Activated B cell treated with CpG ODN at 0.5 μM for 24 hours (primary cell): Measurements from ENCODE around the gene FAM53A. TPM values are rescaled to one million over a fixed set of nuclear protein-coding genes. Genes with fewer than 3 reads are reported as not detected.
A peak's percentile ranks its signal among the peaks of the same experiment; 100 is the strongest.

Experiments used
- ATAC-seq: fragments of 200-7000 bp; cut with Tn5 transposase; one replicate; pipeline ENCODE4 v1.10.0; 2021; ENCODE audit warnings: low read depth, mild to moderate bottlenecking, moderate library complexity
- CTCF ChIA-PET: fragments of 350-600 bp; sonication (Branson Sonifier 250); formaldehyde crosslinking; loops from one replicate; lab custom pipeline; 2021; ENCODE audit warnings: antibody characterized with exemption; lab: Charles Lee
- POLR2A ChIA-PET: fragments of 350-600 bp; sonication (Branson Sonifier 250); formaldehyde crosslinking; loops from one replicate; lab custom pipeline; 2021; ENCODE audit warnings: antibody characterized with exemption; lab: Charles Lee
- DNase-seq: peaks from one replicate; pipeline ENCODE4 v3.0.0; 2022
- H3K27ac Mint-ChIP-seq: one replicate; pipeline ENCODE4 v1.8.0; 2020; ENCODE audit warnings: mixed read lengths
- H3K27me3 Mint-ChIP-seq: one replicate; pipeline ENCODE4 v1.8.0; 2021; ENCODE audit warnings: mixed read lengths
- H3K36me3 Mint-ChIP-seq: one replicate; pipeline ENCODE4 v1.8.0; 2021; ENCODE audit warnings: low read depth, mixed read lengths
- H3K4me1 Mint-ChIP-seq: one replicate; pipeline ENCODE4 v1.8.0; 2021; ENCODE audit warnings: mixed read lengths
- H3K4me3 Mint-ChIP-seq: one replicate; pipeline ENCODE4 v1.8.0; 2020; ENCODE audit warnings: mild to moderate bottlenecking, mixed read lengths
- H3K9me3 Mint-ChIP-seq: one replicate; pipeline ENCODE4 v1.8.0; 2020; ENCODE audit warnings: mixed read lengths
- CTCF ChIP-seq: fragments of 200-600 bp; IDR thresholded peaks from one replicate; pipeline ENCODE4 v1.8.0; 2022; ENCODE audit warnings: antibody characterized with exemption, mild to moderate bottlenecking
- intact Hi-C: fragments of 100-400 bp; cut with micrococcal nuclease; formaldehyde crosslinking; loops from one replicate; pipeline ENCODE4 v1.15.1; 2024
- total RNA-seq: library from RNA; stranded (reverse); gene quantifications from 2 replicates; pipeline ENCODE4 v1.2.3, GENCODE V29; 2022

The FAM53A gene, protein sequence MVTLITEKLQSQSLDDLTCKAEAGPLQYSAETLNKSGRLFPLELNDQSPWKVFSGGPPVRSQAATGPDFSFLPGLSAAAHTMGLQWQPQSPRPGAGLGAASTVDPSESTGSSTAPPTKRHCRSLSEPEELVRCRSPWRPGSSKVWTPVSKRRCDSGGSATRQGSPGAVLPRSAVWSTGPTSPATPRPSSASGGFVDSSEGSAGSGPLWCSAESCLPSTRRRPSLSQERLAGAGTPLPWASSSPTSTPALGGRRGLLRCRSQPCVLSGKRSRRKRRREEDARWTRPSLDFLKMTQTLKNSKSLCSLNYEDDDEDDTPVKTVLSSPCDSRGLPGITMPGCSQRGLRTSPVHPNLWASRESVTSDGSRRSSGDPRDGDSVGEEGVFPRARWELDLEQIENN
- total RNA-seq, result 0.81 and 1.2 TPM in 2 replicates

DNA sequence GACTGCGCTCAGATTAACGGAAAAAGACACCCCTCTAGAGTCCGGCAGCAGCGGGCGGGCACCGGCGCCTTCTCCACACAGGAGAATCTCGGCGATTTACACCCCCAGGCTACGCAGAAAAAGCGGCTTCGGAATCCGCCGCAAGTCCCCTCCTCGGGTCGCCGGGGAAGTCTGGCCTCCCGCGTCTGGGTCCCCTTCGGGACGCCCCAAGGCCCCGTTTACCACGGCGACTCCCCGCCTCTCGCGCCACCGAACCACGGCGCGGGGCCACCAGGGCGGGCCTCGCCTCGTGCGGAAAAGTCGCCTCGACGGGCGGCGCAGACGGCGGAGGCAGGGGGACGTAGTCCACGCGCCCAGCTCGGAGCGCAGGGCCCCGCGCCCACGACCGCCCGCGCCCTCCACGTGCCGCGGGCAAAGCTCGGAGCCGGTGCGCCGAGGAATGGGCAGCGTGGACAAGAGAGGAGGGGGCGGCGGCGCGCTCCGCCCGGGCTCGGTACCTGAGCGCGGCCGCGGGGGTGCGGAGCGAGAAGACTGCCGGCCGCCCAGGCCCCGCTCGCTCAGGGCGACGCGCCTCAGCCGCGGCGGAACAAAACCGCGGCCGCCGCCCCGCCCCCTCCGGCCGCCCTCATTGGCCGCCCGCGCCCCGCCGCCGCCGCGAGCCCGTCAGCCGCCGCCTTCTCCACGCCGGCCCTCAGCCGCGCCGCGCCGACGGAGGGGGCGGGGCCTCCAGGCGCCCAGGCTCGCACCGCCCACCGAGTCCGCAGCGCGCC, at the start of gene FAM53A:
Gene FAM53A, minus strand, starts transcription at position 578 of the 770 bp plus-strand sequence. CDS start 15,572 bp downstream, outside the sequence.
- Mint-ChIP-seq H3K4me1 (peaks cover 10% of the 10 kb centered on the region), H3K27me3 (no peaks in the 10 kb centered on the region), H3K27ac (peak within 1 kb of the TSS; percentile 69), H3K4me3 (peak within 1 kb of the TSS; percentile 86), H3K9me3 (no peaks in the 10 kb centered on the region), H3K36me3 (no peaks in the 10 kb centered on the region)
- peak; percentile 99 for DNase-seq
- CTCF ChIA-PET, result interaction anchor here (2.8 kb wide), 1 partner anchor 9 kb away, joined by 8 read pairs; no protein-coding TSS in a partner anchor
- TF ChIP-seq CTCF, result no peak
- intact Hi-C loops, result loop anchor here (1.0 to 10.0 kb wide), 4 partner anchors 28 to 1349 kb away; partner anchors contain the start of genes SLBP and ZNF141
- POLR2A ChIA-PET, result interaction anchor here (1.4 kb wide), 1 partner anchor 29 kb away, joined by 5 read pairs; the partner anchor contains the start of gene SLBP
- peak; percentile 95 for ATAC-seq

GRCh38 chr4:1732911-1733310, 48.8 kb upstream of the FAM53A start:
- ChIA-PET CTCF (interaction anchor here (1.0 to 10.9 kb wide), 2 partner anchors 15 to 39 kb away, joined by 4 to 286 read pairs; no protein-coding TSS in a partner anchor), POLR2A (no interaction called here)
- ATAC-seq (no peak), DNase-seq (no peak)
- Mint-ChIP-seq H3K27me3 (no peaks in the 10 kb centered on the region), H3K36me3 (peaks cover 65% of the 10 kb centered on the region), H3K4me1 (peaks cover 4% of the 10 kb centered on the region), H3K4me3 (no peak overlapping the region), H3K27ac (no peak overlapping the region), H3K9me3 (peaks cover under 1% of the 10 kb centered on the region)
- TF ChIP-seq CTCF, result no peak
- intact Hi-C loops, result no loop called here

DNA sequence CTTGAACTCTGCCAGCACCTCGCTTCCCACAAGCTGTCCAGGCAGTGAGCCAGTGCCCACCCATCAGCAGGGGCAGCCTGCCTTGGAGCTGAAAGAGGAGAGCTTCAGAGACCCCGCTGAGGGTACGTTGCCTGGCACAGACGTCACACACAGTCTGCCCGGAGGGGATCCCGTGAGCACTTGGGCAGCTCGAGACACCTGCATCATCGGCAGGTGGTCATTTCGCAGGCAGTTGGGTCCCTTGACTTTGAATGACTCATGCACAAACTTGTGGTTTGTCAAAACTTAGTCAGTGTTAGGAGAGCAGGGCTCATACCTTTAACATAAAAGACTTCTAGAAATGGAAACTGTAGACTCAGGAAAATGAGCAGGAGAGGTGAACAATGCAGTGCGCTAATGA, 47.1 kb upstream of the FAM53A start:
- no peak for ATAC-seq
- Mint-ChIP-seq H3K4me3 (no peak overlapping the region), H3K9me3 (no peaks in the 10 kb centered on the region), H3K27ac (no peak overlapping the region), H3K36me3 (peaks cover 57% of the 10 kb centered on the region), H3K4me1 (peaks cover 8% of the 10 kb centered on the region), H3K27me3 (no peaks in the 10 kb centered on the region)
- intact Hi-C loops, result no loop called here
- no peak for TF ChIP-seq CTCF
- DNase-seq, result no peak
- ChIA-PET CTCF (interaction anchor here (0.7 to 10.9 kb wide), 3 partner anchors 14 to 38 kb away, joined by 3 to 286 read pairs (median 3); no protein-coding TSS in a partner anchor), POLR2A (no interaction called here)

- no peaks in the 10 kb centered on the region for H3K27me3 Mint-ChIP-seq
- no peak overlapping the region for H3K27ac Mint-ChIP-seq
- POLR2A ChIA-PET, result interaction anchor here (1.3 kb wide), 1 partner anchor 9 kb away, joined by 3 read pairs; the partner anchor contains the start of genes TACC3 and TMEM129
- no peak overlapping the region for H3K4me3 Mint-ChIP-seq
- peaks cover 55% of the 10 kb centered on the region for H3K36me3 Mint-ChIP-seq
- TF ChIP-seq CTCF, result no peak
- CTCF ChIA-PET, result interaction anchor here (0.7 to 10.9 kb wide), 4 partner anchors 14 to 375 kb away, joined by 3 to 286 read pairs (median 3); no protein-coding TSS in a partner anchor
- no peak for ATAC-seq
- H3K4me1 Mint-ChIP-seq, result peaks cover 11% of the 10 kb centered on the region
- intact Hi-C loops, result no loop called here
- DNase-seq, result no peak
- H3K9me3 Mint-ChIP-seq, result no peaks in the 10 kb centered on the region
Measured at GRCh38 chr4:1730532-1731135, 46.5 kb upstream of the FAM53A start.
